GM12891 (cell line): ENCODE measurements around the gene ZPBP.
"Not testable (repeated sequence)": the region's sequence is repeated elsewhere in the genome, so short reads cannot be mapped to it uniquely, and the experiment has no call there.

Experiments
- DNase-seq: peaks from one replicate; pipeline ENCODE4 v3.0.0; 2011; ENCODE audit warnings: low spot score; ENCODE audit not compliant: insufficient read length
- FAIRE-seq: peaks from 2 replicates; lab custom pipeline; 2011; peaks lifted over from hg19 to GRCh38; lab: Jason Lieb, UNC
- PAX5 ChIP-seq: IDR thresholded peaks from 2 replicates; pipeline ENCODE4 v1.6.1; 2011; ENCODE audit warnings: low read length, moderate library complexity, mild to moderate bottlenecking; ENCODE audit not compliant: insufficient read depth, severe bottlenecking
- POLR2A ChIP-seq: IDR thresholded peaks from 2 replicates; pipeline ENCODE4 v1.6.1; 2011; ENCODE audit warnings: low read depth, low read length, control low read depth
- POLR2AphosphoS5 ChIP-seq: IDR thresholded peaks from 2 replicates; pipeline ENCODE4 v1.6.1; 2011; ENCODE audit warnings: low read depth, low read length, control low read depth
- POU2F2 ChIP-seq: IDR thresholded peaks from 2 replicates; pipeline ENCODE4 v1.6.1; 2011; ENCODE audit warnings: low read depth, mild to moderate bottlenecking, control low read depth, low read length, moderate library complexity
- SPI1 ChIP-seq: IDR thresholded peaks from 2 replicates; pipeline ENCODE4 v1.6.1; 2011; ENCODE audit warnings: low read depth, low read length, control low read depth
- TAF1 ChIP-seq: IDR thresholded peaks from 2 replicates; pipeline ENCODE4 v1.6.1; 2011; ENCODE audit warnings: low read depth, low read length, control low read depth

The ZPBP gene

GRCh38 chr7:50101873-50102272 lies 8.8 kb upstream of the ZPBP start:
- FAIRE-seq = no peak
- TF ChIP-seq TAF1 (no peak), SPI1 (no peak), POU2F2 (no peak), POLR2A (no peak), POLR2AphosphoS5 (no peak), PAX5 (no peak)

GRCh38 chr7:50095634-50096033 lies 2.6 kb upstream of the ZPBP start:
- TF ChIP-seq POU2F2 = no peak
- no peak for DNase-seq
- FAIRE-seq = no peak

More at GRCh38 chr7:50101873-50102272, 8.8 kb upstream of the ZPBP start:
- DNase-seq = no peak

- FAIRE-seq (no peak), DNase-seq (no peak)
- TF ChIP-seq POLR2A = no peak
- no peak for TF ChIP-seq POLR2AphosphoS5
- no peak for TF ChIP-seq SPI1
- no peak for TF ChIP-seq PAX5
- TF ChIP-seq POU2F2 = no peak
- no peak for TF ChIP-seq TAF1
These were observed 4.5 kb downstream of the ZPBP start for GRCh38 chr7:50088463-50089129.

GRCh38 chr7:50085344-50085743 lies 7.7 kb downstream of the ZPBP start:
- no peak for TF ChIP-seq SPI1
- no peak for TF ChIP-seq POU2F2
- TF ChIP-seq PAX5 = no peak
- TF ChIP-seq POLR2A = no peak
- no peak for TF ChIP-seq TAF1
- TF ChIP-seq POLR2AphosphoS5 = no peak
- DNase-seq (no peak), FAIRE-seq (no peak)

GRCh38 chr7:50073093-50073492 lies 20.0 kb downstream of the ZPBP start:
- no peak for DNase-seq
- no peak for FAIRE-seq

GRCh38 chr7:50069613-50070012 lies 23.4 kb downstream of the ZPBP start:
- DNase-seq (no peak), FAIRE-seq (peak; percentile 85)
- TF ChIP-seq POU2F2 = no peak
- TF ChIP-seq POLR2A = no peak
- no peak for TF ChIP-seq TAF1
- TF ChIP-seq POLR2AphosphoS5 = no peak
- TF ChIP-seq SPI1 = no peak
- no peak for TF ChIP-seq PAX5

More at GRCh38 chr7:50073093-50073492, 20.0 kb downstream of the ZPBP start:
- TF ChIP-seq POU2F2 = no peak
- no peak for TF ChIP-seq SPI1
- TF ChIP-seq TAF1 = no peak
- TF ChIP-seq POLR2A = no peak
- no peak for TF ChIP-seq PAX5
- no peak for TF ChIP-seq POLR2AphosphoS5

GRCh38 chr7:50068850-50069551 lies 24.0 kb downstream of the ZPBP start:
- FAIRE-seq = no peak
- TF ChIP-seq PAX5 = no peak
- TF ChIP-seq SPI1 = no peak
- no peak for TF ChIP-seq POU2F2
- no peak for TF ChIP-seq POLR2A
- no peak for TF ChIP-seq TAF1
- no peak for TF ChIP-seq POLR2AphosphoS5
- no peak for DNase-seq

GRCh38 chr7:50068026-50068425 lies 25.0 kb downstream of the ZPBP start:
- FAIRE-seq = no peak
- TF ChIP-seq PAX5 (no peak), SPI1 (0 out of 2 replicates have a peak, but pooled peaks have one; percentile 19)
- no peak for DNase-seq

- no peak for TF ChIP-seq POU2F2
- TF ChIP-seq TAF1 = no peak
- no peak for TF ChIP-seq SPI1
- no peak for TF ChIP-seq POLR2A
- no peak for TF ChIP-seq POLR2AphosphoS5
- no peak for TF ChIP-seq PAX5
- DNase-seq = no peak
- FAIRE-seq = no peak
These were observed 30.1 kb downstream of the ZPBP start for GRCh38 chr7:50062951-50063350.

GRCh38 chr7:50056131-50056530 lies 36.9 kb downstream of the ZPBP start:
- FAIRE-seq = no peak
- no peak for TF ChIP-seq POLR2AphosphoS5
- no peak for TF ChIP-seq POU2F2
- TF ChIP-seq TAF1 = no peak
- TF ChIP-seq POLR2A = no peak
- TF ChIP-seq PAX5 = no peak
- peak; percentile 50; the same call in 1 of the 2 replicates for TF ChIP-seq SPI1
- no peak for DNase-seq

- TF ChIP-seq PAX5 = no peak
- no peak for TF ChIP-seq POLR2AphosphoS5
- no peak for TF ChIP-seq TAF1
- TF ChIP-seq SPI1 = no peak
- TF ChIP-seq POLR2A = no peak
- no peak for TF ChIP-seq POU2F2
- FAIRE-seq (no peak), DNase-seq (no peak)
These were observed 45.3 kb downstream of the ZPBP start for GRCh38 chr7:50047716-50048115.

- FAIRE-seq, DNase-seq: not testable (repeated sequence)
These were observed 51.9 kb downstream of the ZPBP start for GRCh38 chr7:50041165-50041564.
